Measurements from ENCODE around the gene SLC34A1.
"Not testable (repeated sequence)": the region's sequence is repeated elsewhere in the genome, so short reads cannot be mapped to it uniquely, and the experiment has no call there.

Gene SLC34A1

GRCh38 chr5:177356746-177357145 is 27.5 kb upstream of the SLC34A1 start:
- DNase-seq: no peak

GRCh38 chr5:177357146-177357458 is 27.1 kb upstream of the SLC34A1 start:
- DNase-seq: no peak

GRCh38 chr5:177357459-177358351 is 26.5 kb upstream of the SLC34A1 start, which contains the start of gene RGS14:
TSS of gene RGS14 (plus strand) at chr5:177357924. CDS start at chr5:177358025, 101 bp downstream.
- peak; percentile 58 to 63 for DNase-seq

GRCh38 chr5:177358370-177358819 is 25.8 kb upstream of the SLC34A1 start:
- peak in 1 of 2 experiments; percentile 27 for DNase-seq

- DNase-seq: no peak
Measured at GRCh38 chr5:177359451-177359851, 24.8 kb upstream of the SLC34A1 start.

- DNase-seq: no peak
Measured at GRCh38 chr5:177359860-177360259, 24.4 kb upstream of the SLC34A1 start.

- not testable (repeated sequence) for DNase-seq
Measured at GRCh38 chr5:177360740-177361139, 23.5 kb upstream of the SLC34A1 start.

- DNase-seq: no peak
Measured at GRCh38 chr5:177361418-177362291, 22.6 kb upstream of the SLC34A1 start.

GRCh38 chr5:177362292-177362609 is 22.0 kb upstream of the SLC34A1 start:
- no peak for DNase-seq

GRCh38 chr5:177362610-177363507 is 21.4 kb upstream of the SLC34A1 start:
- DNase-seq: peak; percentile 76 to 84

- DNase-seq: no peak
Measured at GRCh38 chr5:177363565-177363964, 20.7 kb upstream of the SLC34A1 start.

- peak in 1 of 2 experiments; percentile 64 for DNase-seq
Measured at GRCh38 chr5:177364159-177364962, 19.9 kb upstream of the SLC34A1 start.

- no peak for DNase-seq
Measured at GRCh38 chr5:177365845-177366527, 18.2 kb upstream of the SLC34A1 start.

- DNase-seq: no peak
Measured at GRCh38 chr5:177366528-177367322, 17.5 kb upstream of the SLC34A1 start.

GRCh38 chr5:177367323-177367848 is 16.8 kb upstream of the SLC34A1 start:
- no peak for DNase-seq

- no peak for DNase-seq
Measured at GRCh38 chr5:177367981-177368868, 16.0 kb upstream of the SLC34A1 start.

- peak in 1 of 2 experiments; percentile 47 for DNase-seq
Measured at GRCh38 chr5:177368869-177369644, 15.2 kb upstream of the SLC34A1 start.

Measured in activated CD4-positive, alpha-beta T cell treated with anti-CD3 and anti-CD28 coated beads, Interleukin-2, amount 50 U/mL, for 48 hours (primary cell).